HG02870 (cell line): ENCODE results near the gene CAPN9.
"Not testable (repeated sequence)": the region's sequence is repeated elsewhere in the genome, so short reads cannot be mapped to it uniquely, and the experiment has no call there.

Experiments used
- ATAC-seq: cut with Tn5 transposase; IDR thresholded peaks from one replicate; pipeline ENCODE4 v1.9.1; 2021; ENCODE audit warnings: mild to moderate bottlenecking, moderate library complexity; ENCODE audit not compliant: unreplicated experiment

CAPN9 gene

DNA sequence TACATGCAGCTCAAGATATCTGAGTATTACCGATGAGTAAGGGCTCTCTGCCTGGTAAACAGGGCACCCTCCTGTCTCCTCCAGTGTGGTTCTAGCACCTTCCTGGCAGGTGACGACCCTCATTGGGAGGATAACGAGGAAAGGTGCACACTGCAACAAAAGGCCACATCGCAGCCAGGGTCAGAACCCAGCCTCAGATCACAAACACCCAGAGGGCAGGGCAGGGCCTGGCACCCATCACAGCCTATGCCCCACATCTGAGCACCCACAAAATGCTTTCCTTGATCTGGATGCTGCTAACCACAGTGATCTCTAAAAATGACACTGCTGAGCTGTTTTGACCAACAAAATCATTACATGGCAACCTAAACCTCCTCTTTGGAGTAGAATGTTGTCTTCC, 97.4 kb downstream of the CAPN9 start:
- ATAC-seq = no peak

DNA sequence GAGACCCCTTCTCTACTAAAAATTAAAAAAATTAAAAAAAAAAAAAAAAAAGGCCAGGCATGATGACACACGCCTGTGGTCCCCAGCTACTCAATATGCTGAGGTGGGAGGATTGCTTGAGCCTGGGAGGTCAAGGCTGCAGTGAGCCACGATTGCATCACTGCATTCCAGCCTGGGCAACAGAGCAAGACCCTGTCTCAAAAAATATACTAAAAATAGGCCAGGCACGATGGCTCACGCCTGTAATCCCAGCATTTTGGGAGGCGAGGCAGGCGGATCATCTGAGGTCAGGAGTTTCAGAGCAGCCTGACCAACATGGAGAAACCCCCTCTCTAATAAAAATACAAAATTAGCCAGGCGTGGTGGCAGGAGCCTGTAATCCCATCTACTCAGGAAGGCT, 98.0 kb downstream of the CAPN9 start:
- not testable (repeated sequence) for ATAC-seq

DNA sequence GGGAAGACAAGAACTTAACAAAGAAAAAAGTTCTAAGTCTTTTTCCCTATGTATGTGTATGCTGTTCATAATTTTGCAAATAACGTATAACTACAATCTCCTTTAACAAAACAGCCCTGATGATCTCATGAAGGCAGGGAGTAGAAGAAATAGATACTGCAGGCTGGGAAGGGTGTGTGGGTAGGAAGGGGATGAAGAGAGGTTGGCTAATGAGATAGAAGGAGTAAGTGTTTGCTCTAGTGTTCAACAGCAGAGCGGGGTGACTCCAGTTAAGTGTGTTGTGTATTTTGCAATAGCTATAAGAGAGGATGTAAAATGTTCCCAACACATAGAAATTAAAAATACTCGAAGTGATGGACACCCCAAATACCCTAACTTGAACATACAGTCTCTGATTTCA, 101.0 kb downstream of the CAPN9 start:
- no peak for ATAC-seq

DNA sequence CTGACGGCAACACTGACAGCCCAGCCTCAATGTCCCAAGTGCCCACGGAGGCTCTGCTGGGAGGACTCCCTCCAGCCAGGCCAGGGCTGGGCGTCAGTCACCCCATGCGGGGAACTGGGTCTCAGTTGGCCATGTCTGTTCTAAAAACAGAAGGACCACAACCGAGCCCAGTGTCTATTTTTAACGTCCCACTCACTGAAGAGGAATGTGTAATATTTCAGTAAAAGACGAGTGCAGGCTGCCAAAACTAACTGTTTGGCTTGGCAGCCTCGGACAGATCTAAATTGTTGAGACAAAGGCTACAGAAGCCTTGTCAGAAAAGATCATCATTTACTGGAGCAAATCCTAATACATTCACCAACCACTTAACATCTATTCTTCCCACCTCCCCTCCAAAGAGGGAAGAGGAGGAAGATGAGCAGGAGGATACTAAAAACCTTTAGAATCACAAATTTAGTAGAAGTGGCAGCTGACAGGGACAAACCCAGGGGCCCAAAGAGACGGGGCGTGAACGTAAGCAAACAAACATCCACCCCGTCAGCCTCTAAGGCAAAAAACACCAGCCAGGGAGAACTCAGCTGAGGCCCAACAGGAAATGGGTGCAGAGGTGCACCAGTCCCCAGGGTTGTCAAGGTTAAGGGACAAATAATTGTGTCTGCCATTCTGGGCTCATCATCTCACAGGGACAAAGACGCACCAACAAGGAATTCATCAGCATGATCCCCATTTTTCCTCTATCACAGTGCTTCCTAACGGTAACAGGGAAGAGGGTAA, 102.5 kb downstream of the CAPN9 start:
- ATAC-seq = no peak

DNA sequence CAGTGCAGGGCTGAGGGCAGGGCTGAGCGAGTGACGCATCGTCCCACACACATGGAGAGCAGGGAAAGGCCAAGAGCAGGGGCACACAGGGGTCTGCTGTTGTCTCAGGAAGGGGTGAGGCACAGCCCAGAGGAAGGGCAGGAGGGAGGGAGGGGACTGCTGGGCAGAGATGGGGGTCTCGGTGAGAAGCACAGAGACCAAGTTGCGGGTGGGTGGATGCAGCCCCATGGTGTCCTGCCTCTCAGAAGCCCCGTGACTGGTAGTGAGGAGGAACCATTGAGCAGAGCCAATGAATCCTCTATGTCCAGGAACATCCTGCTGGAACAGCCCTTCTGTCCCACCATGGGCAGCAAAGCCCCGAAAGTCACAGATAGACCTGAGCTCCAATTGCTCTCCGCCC, 103.4 kb downstream of the CAPN9 start:
- no peak for ATAC-seq

DNA sequence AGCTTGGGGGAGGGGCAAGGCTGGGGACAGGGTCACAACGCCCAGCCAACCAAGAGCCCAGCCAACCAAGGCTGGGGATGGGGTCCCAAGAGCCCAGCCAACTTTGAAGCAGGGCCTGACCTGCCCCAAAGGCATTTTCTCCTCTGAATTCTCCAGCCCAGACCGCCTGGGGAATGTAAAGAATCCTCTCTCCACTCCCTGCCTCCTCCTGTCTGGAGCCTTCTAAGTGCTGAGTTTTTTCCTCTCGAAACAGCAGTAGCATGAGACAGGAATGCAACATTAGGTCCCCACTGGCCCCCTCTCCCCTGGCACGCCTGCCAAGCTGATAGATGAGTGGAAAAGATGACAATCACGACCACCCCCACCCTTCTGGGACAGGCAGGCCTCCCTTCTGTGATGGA, 104.1 kb downstream of the CAPN9 start:
- no peak for ATAC-seq
